Body of pancreas (tissue), 4 donors: Measurements from ENCODE around the gene C11orf86. TPM values are rescaled to one million over a fixed set of nuclear protein-coding genes. Genes with fewer than 3 reads are reported as not detected.

Experiments
- ATAC-seq: fragments of 150-250 bp; one replicate; pipeline ENCODE4 v1.9.1; 2016
- DNase-seq, 4 donors: peaks; one replicate each; pipeline ENCODE4 v3.0.0-alpha.2; 2019
- H3K27ac ChIP-seq, 4 donors: fragments of 200-600 bp; sonication (generic); 1 replicate in 3 of 4; 2 replicates in 1 of 4; pipeline versions ENCODE4 v1.5.1 to v1.6.1; 2016 to 2019; ENCODE audit warnings: mild to moderate bottlenecking in 1 of 4, mixed read lengths in 1 of 4, moderate library complexity in 1 of 4
- H3K27me3 ChIP-seq, 2 donors: fragments of 200-600 bp; sonication (generic); one replicate each; pipeline ENCODE4 v1.6.0; 2016; ENCODE audit warnings: mild to moderate bottlenecking in 1 of 2
- H3K36me3 ChIP-seq, 2 donors: fragments of 200-600 bp; sonication (generic); replicated peaks in 1 of 2; 2 replicates each; pipeline ENCODE4 v1.5.1; 2016; ENCODE audit warnings: low read depth in 2 of 2; ENCODE audit not compliant: insufficient read depth in 1 of 2
- H3K4me1 ChIP-seq: fragments of 200-600 bp; sonication (generic); one replicate; pipeline ENCODE4 v1.6.0; 2016
- H3K4me3 ChIP-seq, 2 donors: fragments of 200-600 bp; sonication (generic); 1 replicate in 1 of 2; 2 replicates in 1 of 2; pipeline ENCODE4 v1.5.1; 2016 to 2019
- H3K9me3 ChIP-seq, 3 donors: fragments of 200-600 bp; sonication (generic); 1 replicate in 2 of 3; 2 replicates in 1 of 3; pipeline ENCODE4 v1.5.1; 2016
- CTCF ChIP-seq, 7 experiments: fragments of 450-650 bp in 4 of 7; fragments of 200-600 bp in 3 of 7; sonication (generic) in 3 of 7; IDR thresholded peaks; one replicate each; pipeline ENCODE4 v1.5.1; 2016 to 2019; ENCODE audit warnings: antibody characterized with exemption in 7 of 7
- POLR2A ChIP-seq, 3 donors: fragments of 450-650 bp; IDR thresholded peaks; one replicate each; pipeline ENCODE4 v1.6.1; 2016; ENCODE audit warnings: antibody characterized with exemption in 3 of 3, mild to moderate bottlenecking in 2 of 3
- whole genome bisulfite sequencing, 2 donors: methylation state at CpG; one replicate each; pipeline ENCODE4 v1.1.5; 2017; 5-methylcytosine and 5-hydroxymethylcytosine counted together
- intact Hi-C: fragments of 100-400 bp; cut with DNase I; formaldehyde crosslinking; loops from one replicate; pipeline ENCODE4 v1.15.1; 2023
- total RNA-seq, 2 donors: library from RNA; depleted of rRNA; stranded (reverse); fragments of >200 nt; gene quantifications; one replicate each; pipeline ENCODE4 v1.1.0, GENCODE V29; 2016

Gene C11orf86
- total RNA-seq, 2 donors from 2014 or later: not detected

- Histone ChIP-seq H3K4me3 (no peak overlapping the region), H3K27ac (no peak overlapping the region), H3K9me3 (no peaks in the 10 kb centered on the region), H3K36me3 (no peaks in the 10 kb centered on the region), H3K27me3 (no peaks in the 10 kb centered on the region), H3K4me1 (no peaks in the 10 kb centered on the region)
- DNase-seq (no peak), ATAC-seq (no peak)
- intact Hi-C loops: no loop called here
- WGBS, 2 donors: 65 to 77% methylated on average over 4 of the region's 4 CpGs
- TF ChIP-seq POLR2A (IDR thresholded peaks at IDR 0.05) (no peak), CTCF (IDR thresholded peaks at IDR 0.05) (no peak)
These were observed 4.7 kb upstream of the C11orf86 start for GRCh38 chr11:66970371-66970806.

DNA sequence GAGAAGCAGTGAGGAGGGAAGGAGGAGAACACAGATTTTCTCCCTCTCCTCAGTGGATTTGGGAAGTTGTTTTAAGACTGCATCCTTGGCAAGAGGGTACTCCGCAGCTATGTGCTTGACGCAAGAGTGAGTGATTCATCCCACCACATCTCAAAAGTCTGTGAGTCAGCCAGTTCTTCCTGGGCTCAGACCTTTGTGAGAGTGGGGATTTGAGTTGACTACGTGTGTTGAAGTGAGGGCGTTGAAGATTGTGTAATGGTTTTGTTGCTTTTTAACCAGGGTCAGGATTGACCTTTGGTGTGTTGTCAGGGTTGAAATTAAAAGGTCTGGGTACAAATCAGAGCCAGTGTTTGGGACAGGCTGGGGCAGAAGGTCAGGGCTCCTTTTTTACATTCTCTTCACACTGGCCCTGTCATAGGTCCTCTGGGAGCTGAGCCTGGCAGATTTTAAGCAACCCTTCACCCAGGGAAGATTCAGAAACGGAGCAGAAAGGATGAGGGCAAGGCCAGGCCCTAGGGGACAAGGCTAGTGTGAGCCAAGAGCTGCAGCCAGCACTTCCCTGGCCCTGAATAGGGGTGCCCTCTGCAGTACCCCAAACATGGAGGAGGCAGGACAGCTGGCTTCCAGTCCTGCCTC lies 4.2 kb upstream of the C11orf86 start:
- 60 to 67% methylated on average over 5 of the region's 5 CpGs for WGBS, 2 donors
- intact Hi-C loops: no loop called here
- H3K4me3 ChIP-seq: no peak overlapping the region
- no peaks in the 10 kb centered on the region for H3K27me3 ChIP-seq
- no peaks in the 10 kb centered on the region for H3K9me3 ChIP-seq
- H3K27ac ChIP-seq: peak overlapping the region in 2 of 4 donors; percentile 11 to 53
- DNase-seq (peak in 2 of 4 donors; percentile 25 to 75), ATAC-seq (peak; percentile 68)
- TF ChIP-seq POLR2A (IDR thresholded peaks at IDR 0.05): no peak
- TF ChIP-seq CTCF (IDR thresholded peaks at IDR 0.05): no peak
- no peaks in the 10 kb centered on the region for H3K36me3 ChIP-seq
- no peaks in the 10 kb centered on the region for H3K4me1 ChIP-seq

GRCh38 chr11:66971488-66971887 lies 3.6 kb upstream of the C11orf86 start:
- H3K27ac ChIP-seq: peak overlapping the region in 2 of 4 donors; percentile 11 to 53
- H3K4me3 ChIP-seq: no peak overlapping the region
- intact Hi-C loops: no loop called here
- ATAC-seq (no peak), DNase-seq (no peak)
- WGBS, 2 donors: 83 to 90% methylated on average over 2 of the region's 2 CpGs
- no peaks in the 10 kb centered on the region for H3K27me3 ChIP-seq
- H3K9me3 ChIP-seq: no peaks in the 10 kb centered on the region
- H3K36me3 ChIP-seq: no peaks in the 10 kb centered on the region
- no peaks in the 10 kb centered on the region for H3K4me1 ChIP-seq
- TF ChIP-seq CTCF (IDR thresholded peaks at IDR 0.05) (no peak), POLR2A (IDR thresholded peaks at IDR 0.05) (no peak)

DNA sequence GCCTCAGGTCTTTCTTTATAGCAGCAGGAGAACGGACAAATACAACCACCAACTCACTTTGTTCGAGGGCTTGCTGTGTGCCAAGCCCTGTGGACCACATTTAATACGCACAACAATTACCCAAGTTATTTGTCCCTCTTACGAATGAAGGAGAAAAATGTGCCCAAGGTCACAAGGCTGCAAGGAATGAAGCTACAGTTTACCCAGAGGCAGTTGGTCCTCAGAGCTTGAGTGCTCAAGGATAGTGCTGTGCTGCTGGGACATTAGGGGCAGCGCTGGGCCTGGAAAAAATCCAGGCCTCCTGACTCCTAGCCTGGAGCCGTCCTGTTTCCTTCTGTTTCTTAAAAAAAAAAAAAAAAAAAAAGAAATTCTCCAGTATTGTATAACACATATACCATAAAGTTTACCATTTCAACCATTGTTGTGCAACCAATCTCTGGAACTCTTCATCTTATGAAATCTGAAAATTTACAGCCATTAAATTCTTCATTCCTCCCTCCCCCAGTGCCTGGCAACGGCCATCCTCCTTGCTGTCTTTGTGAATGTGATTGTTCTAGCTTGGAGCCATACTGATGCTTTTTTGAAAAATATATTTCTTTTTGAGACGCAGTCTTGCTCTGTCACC lies 1.0 kb upstream of the C11orf86 start:
- DNase-seq (no peak), ATAC-seq (no peak)
- H3K36me3 ChIP-seq: no peaks in the 10 kb centered on the region
- no peaks in the 10 kb centered on the region for H3K27me3 ChIP-seq
- H3K4me1 ChIP-seq: no peaks in the 10 kb centered on the region
- 68 to 74% methylated on average over 8 of the region's 8 CpGs for WGBS, 2 donors
- no peak for TF ChIP-seq POLR2A (IDR thresholded peaks at IDR 0.05)
- TF ChIP-seq CTCF (IDR thresholded peaks at IDR 0.05): no peak
- H3K9me3 ChIP-seq: no peaks in the 10 kb centered on the region
- no peak overlapping the region for H3K27ac ChIP-seq
- intact Hi-C loops: no loop called here
- H3K4me3 ChIP-seq: no peak overlapping the region
